Karpas-422 (cell line): Measurements from ENCODE around the gene CTIF. TPM values are rescaled to one million over a fixed set of nuclear protein-coding genes. Genes with fewer than 3 reads are reported as not detected.

Experiments
- DNase-seq: peaks from one replicate; pipeline ENCODE4 v3.0.0-alpha.2; 2015
- H2AFZ ChIP-seq: fragments of 200-600 bp; sonication (generic); 2 replicates; pipeline ENCODE4 v1.6.1; 2014; ENCODE audit warnings: antibody characterized with exemption, low read length, mixed read lengths
- H3K27ac ChIP-seq: fragments of 200-600 bp; sonication (generic); 2 replicates; pipeline ENCODE4 v1.5.1; 2014; ENCODE audit warnings: mild to moderate bottlenecking, low read length, moderate library complexity
- H3K27me3 ChIP-seq: fragments of 200-600 bp; sonication (generic); 2 replicates; pipeline ENCODE4 v1.6.1; 2014; ENCODE audit warnings: low read length, mixed read lengths
- H3K36me3 ChIP-seq: fragments of 200-600 bp; sonication (generic); 2 replicates; pipeline ENCODE4 v1.6.1; 2014; ENCODE audit warnings: low read length, mixed read lengths; ENCODE audit not compliant: insufficient read depth
- H3K4me1 ChIP-seq: fragments of 200-600 bp; sonication (generic); 2 replicates; pipeline ENCODE4 v1.6.1; 2014; ENCODE audit warnings: mild to moderate bottlenecking, low read length, mixed read lengths
- H3K4me2 ChIP-seq: fragments of 200-600 bp; sonication (generic); 2 replicates; pipeline ENCODE4 v1.6.1; 2014; ENCODE audit warnings: low read length, low read depth, mild to moderate bottlenecking; ENCODE audit not compliant: poor library complexity, severe bottlenecking
- H3K4me3 ChIP-seq: fragments of 200-600 bp; sonication (generic); 2 replicates; pipeline ENCODE4 v1.5.1; 2014; ENCODE audit warnings: mild to moderate bottlenecking, antibody characterized with exemption, low read length, mixed read lengths
- H3K79me2 ChIP-seq: fragments of 200-600 bp; sonication (generic); 2 replicates; pipeline ENCODE4 v1.6.1; 2014; ENCODE audit warnings: mild to moderate bottlenecking, low read length, mixed read lengths
- H3K9ac ChIP-seq: fragments of 200-600 bp; sonication (generic); 2 replicates; pipeline ENCODE4 v1.6.0; 2014; ENCODE audit warnings: low read length
- H3K9me2 ChIP-seq: fragments of 200-600 bp; sonication (generic), shearing (Covaris generic); replicated peaks from 2 replicates; pipeline ENCODE4 v1.6.0; 2014; ENCODE audit warnings: mild to moderate bottlenecking, low read length, moderate library complexity; ENCODE audit not compliant: insufficient read depth
- H3K9me3 ChIP-seq: fragments of 300-700, 200-600 bp; sonication (generic); 2 replicates; pipeline ENCODE4 v1.6.1; 2014; ENCODE audit warnings: low read length, mixed read lengths
- H4K20me1 ChIP-seq: fragments of 200-600 bp; sonication (generic); 2 replicates; pipeline ENCODE4 v1.6.1; 2014; ENCODE audit warnings: mild to moderate bottlenecking, antibody characterized with exemption, low read length, low read depth; ENCODE audit not compliant: insufficient read depth
- total RNA-seq: library from RNA; depleted of rRNA; stranded (reverse); fragments of >200 nt; shearing (Covaris generic); gene quantifications from 2 replicates; pipeline ENCODE4 v1.2.3, GENCODE V29; 2014; ENCODE audit warnings: low replicate concordance

CTIF gene
- total RNA-seq, 1 experiment from 2014 or later, result 0.60 TPM

- Histone ChIP-seq H3K4me1 (no peaks in the 10 kb centered on the region), H3K9me2 (no peaks in the 10 kb centered on the region), H3K79me2 (no peaks in the 10 kb centered on the region), H3K9ac (no peak overlapping the region), H3K27me3 (no peaks in the 10 kb centered on the region), H2AFZ (no peak overlapping the region), H3K9me3 (no peaks in the 10 kb centered on the region), H4K20me1 (no peaks in the 10 kb centered on the region), H3K4me2 (no peak overlapping the region), H3K4me3 (no peak overlapping the region), H3K27ac (no peak overlapping the region), H3K36me3 (no peaks in the 10 kb centered on the region)
- DNase-seq, result no peak
Measured at GRCh38 chr18:48550101-48550729, 11.4 kb downstream of the CTIF start.

- no peak for DNase-seq
- no peaks in the 10 kb centered on the region for H3K4me1 ChIP-seq
Measured at GRCh38 chr18:48551100-48551499, 12.3 kb downstream of the CTIF start.

GRCh38 chr18:48552130-48552529 lies 13.3 kb downstream of the CTIF start:
- H3K4me3 ChIP-seq, result no peak overlapping the region
- H3K9me3 ChIP-seq, result no peaks in the 10 kb centered on the region
- no peaks in the 10 kb centered on the region for H3K9me2 ChIP-seq
- no peak for DNase-seq
- no peaks in the 10 kb centered on the region for H3K36me3 ChIP-seq
- no peaks in the 10 kb centered on the region for H3K79me2 ChIP-seq
- no peak overlapping the region for H2AFZ ChIP-seq
- H3K27me3 ChIP-seq, result no peaks in the 10 kb centered on the region
- no peak overlapping the region for H3K27ac ChIP-seq
- no peaks in the 10 kb centered on the region for H3K4me1 ChIP-seq
- H3K4me2 ChIP-seq, result no peak overlapping the region
- no peaks in the 10 kb centered on the region for H4K20me1 ChIP-seq
- H3K9ac ChIP-seq, result no peak overlapping the region

More at GRCh38 chr18:48551100-48551499, 12.3 kb downstream of the CTIF start:
- Histone ChIP-seq H3K27ac (no peak overlapping the region), H3K36me3 (no peaks in the 10 kb centered on the region), H3K9me3 (no peaks in the 10 kb centered on the region), H3K4me2 (no peak overlapping the region), H3K27me3 (no peaks in the 10 kb centered on the region), H4K20me1 (no peaks in the 10 kb centered on the region), H3K9me2 (no peaks in the 10 kb centered on the region), H2AFZ (no peak overlapping the region), H3K4me3 (no peak overlapping the region), H3K79me2 (no peaks in the 10 kb centered on the region), H3K9ac (no peak overlapping the region)

GRCh38 chr18:48553236-48553635 lies 14.4 kb downstream of the CTIF start:
- no peaks in the 10 kb centered on the region for H3K4me1 ChIP-seq
- no peaks in the 10 kb centered on the region for H3K9me3 ChIP-seq
- no peaks in the 10 kb centered on the region for H3K79me2 ChIP-seq
- H3K27me3 ChIP-seq, result no peaks in the 10 kb centered on the region
- H4K20me1 ChIP-seq, result no peaks in the 10 kb centered on the region
- H3K9me2 ChIP-seq, result no peaks in the 10 kb centered on the region
- no peaks in the 10 kb centered on the region for H3K36me3 ChIP-seq
- no peak overlapping the region for H3K9ac ChIP-seq
- DNase-seq, result no peak
- H3K4me2 ChIP-seq, result no peak overlapping the region
- H3K27ac ChIP-seq, result no peak overlapping the region
- H3K4me3 ChIP-seq, result no peak overlapping the region
- H2AFZ ChIP-seq, result no peak overlapping the region

GRCh38 chr18:48554610-48555400 lies 16.0 kb downstream of the CTIF start:
- no peaks in the 10 kb centered on the region for H3K79me2 ChIP-seq
- DNase-seq, result no peak
- H3K4me2 ChIP-seq, result no peak overlapping the region
- H3K4me3 ChIP-seq, result no peak overlapping the region
- no peaks in the 10 kb centered on the region for H3K9me3 ChIP-seq
- H3K9me2 ChIP-seq, result no peaks in the 10 kb centered on the region
- H3K36me3 ChIP-seq, result no peaks in the 10 kb centered on the region
- H4K20me1 ChIP-seq, result no peaks in the 10 kb centered on the region
- no peaks in the 10 kb centered on the region for H3K27me3 ChIP-seq
- H2AFZ ChIP-seq, result no peak overlapping the region
- H3K9ac ChIP-seq, result no peak overlapping the region
- H3K27ac ChIP-seq, result no peak overlapping the region
- no peaks in the 10 kb centered on the region for H3K4me1 ChIP-seq

- no peaks in the 10 kb centered on the region for H3K4me1 ChIP-seq
- DNase-seq, result no peak
- no peaks in the 10 kb centered on the region for H4K20me1 ChIP-seq
- H3K27me3 ChIP-seq, result no peaks in the 10 kb centered on the region
- H3K36me3 ChIP-seq, result no peaks in the 10 kb centered on the region
- no peak overlapping the region for H3K27ac ChIP-seq
- no peak overlapping the region for H3K4me2 ChIP-seq
- H3K4me3 ChIP-seq, result no peak overlapping the region
- H3K9me2 ChIP-seq, result no peaks in the 10 kb centered on the region
- no peaks in the 10 kb centered on the region for H3K79me2 ChIP-seq
- H2AFZ ChIP-seq, result no peak overlapping the region
- no peak overlapping the region for H3K9ac ChIP-seq
- H3K9me3 ChIP-seq, result no peaks in the 10 kb centered on the region
Measured at GRCh38 chr18:48555465-48555995, 16.7 kb downstream of the CTIF start.

- H3K27me3 ChIP-seq, result no peaks in the 10 kb centered on the region
Measured at GRCh38 chr18:48557640-48558174, 18.9 kb downstream of the CTIF start.

GRCh38 chr18:48558248-48558647 lies 19.4 kb downstream of the CTIF start:
- Histone ChIP-seq H3K27ac (no peak overlapping the region), H2AFZ (no peak overlapping the region), H3K9ac (no peak overlapping the region), H3K9me3 (no peaks in the 10 kb centered on the region), H3K4me1 (no peaks in the 10 kb centered on the region), H3K36me3 (no peaks in the 10 kb centered on the region), H3K4me3 (no peak overlapping the region), H3K27me3 (no peaks in the 10 kb centered on the region), H4K20me1 (no peaks in the 10 kb centered on the region), H3K4me2 (no peak overlapping the region), H3K9me2 (no peaks in the 10 kb centered on the region), H3K79me2 (no peaks in the 10 kb centered on the region)
- DNase-seq, result no peak

More at GRCh38 chr18:48557640-48558174, 18.9 kb downstream of the CTIF start:
- H3K4me2 ChIP-seq, result no peak overlapping the region
- no peak overlapping the region for H3K4me3 ChIP-seq
- H2AFZ ChIP-seq, result no peak overlapping the region
- H3K36me3 ChIP-seq, result no peaks in the 10 kb centered on the region
- no peak overlapping the region for H3K9ac ChIP-seq
- no peaks in the 10 kb centered on the region for H3K79me2 ChIP-seq
- no peaks in the 10 kb centered on the region for H3K4me1 ChIP-seq
- no peaks in the 10 kb centered on the region for H4K20me1 ChIP-seq
- H3K9me3 ChIP-seq, result no peaks in the 10 kb centered on the region
- no peak for DNase-seq
- no peak overlapping the region for H3K27ac ChIP-seq
- no peaks in the 10 kb centered on the region for H3K9me2 ChIP-seq
